Heart left ventricle (tissue), 16 donors: Measurements from ENCODE around the gene IGF2BP3. TPM values are rescaled to one million over a fixed set of nuclear protein-coding genes. Genes with fewer than 3 reads are reported as not detected.

Experiments
- ATAC-seq, 4 donors: fragments of 200-7000 bp; cut with Tn5 transposase; one replicate each; pipeline ENCODE4 v1.9.1; 2020 to 2022; ENCODE audit warnings: moderate library complexity in 4 of 4, mild to moderate bottlenecking in 3 of 4, moderate number of reproducible peaks in 1 of 4
- DNase-seq, 5 donors: peaks; one replicate each; pipeline ENCODE4 v3.0.0-alpha.2; 2020
- H3K27ac ChIP-seq, 12 donors: fragments of 200-600 bp; sonication (generic) in 4 of 12; one replicate each; pipeline versions ENCODE4 v1.5.0 to v1.8.0; 2016 to 2022; ENCODE audit warnings: mild to moderate bottlenecking in 2 of 12
- H3K27me3 ChIP-seq, 9 donors: fragments of 200-600 bp; sonication (generic) in 2 of 9; one replicate each; pipeline versions ENCODE4 v1.5.1 to v1.8.0; 2016 to 2022; ENCODE audit warnings: mild to moderate bottlenecking in 3 of 9
- H3K36me3 ChIP-seq, 9 donors: fragments of 200-600 bp; sonication (generic) in 2 of 9; one replicate each; pipeline versions ENCODE4 v1.5.0 to v1.8.0; 2018 to 2022; ENCODE audit warnings: mild to moderate bottlenecking in 2 of 9
- H3K4me1 ChIP-seq, 12 donors: fragments of 200-600 bp; sonication (generic) in 4 of 12; one replicate each; pipeline versions ENCODE4 v1.5.0 to v1.8.0; 2016 to 2022; ENCODE audit warnings: mild to moderate bottlenecking in 3 of 12
- H3K4me3 ChIP-seq, 12 donors: fragments of 200-600 bp; sonication (generic) in 4 of 12; one replicate each; pipeline versions ENCODE4 v1.5.0 to v1.8.0; 2017 to 2022; ENCODE audit warnings: mild to moderate bottlenecking in 9 of 12, moderate library complexity in 4 of 12
- H3K9me3 ChIP-seq, 12 donors: fragments of 200-600 bp; sonication (generic) in 4 of 12; one replicate each; pipeline versions ENCODE4 v1.5.0 to v1.8.0; 2016 to 2022; ENCODE audit warnings: mild to moderate bottlenecking in 1 of 12
- CTCF ChIP-seq, 12 donors: fragments of 200-600 bp; sonication (generic) in 4 of 12; IDR thresholded peaks; one replicate each; pipeline versions ENCODE4 v1.5.0 to v1.8.0; 2018 to 2022; ENCODE audit warnings: antibody characterized with exemption in 12 of 12, mild to moderate bottlenecking in 5 of 12
- POLR2A ChIP-seq, 2 donors: fragments of 450-650 bp; IDR thresholded peaks; one replicate each; pipeline ENCODE4 v1.6.1; 2017; ENCODE audit warnings: antibody characterized with exemption in 2 of 2, mild to moderate bottlenecking in 2 of 2, moderate library complexity in 2 of 2
- WGBS, 4 donors: extraction: QIAGEN DNeasy Blood & Tissue Kit in 2 of 4; methylation state at CpG; one replicate each; pipeline versions ENCODE4 v1.1.5 to v1.1.7; 2013 to 2018; 5-methylcytosine and 5-hydroxymethylcytosine counted together
- intact Hi-C, 10 donors: fragments of 100-400 bp; cut with DNase I; formaldehyde crosslinking; loops; one replicate each; pipeline versions ENCODE4 v1.11.1 to v1.14.2; 2022
- polyA plus RNA-seq, 2 donors: library from polyadenylated mRNA; stranded (reverse); fragments of 200-250 nt; gene quantifications; one replicate each; pipeline ENCODE4 v1.2.3, GENCODE V29; 2013
- total RNA-seq, 9 donors: library from RNA; depleted of rRNA in 2 of 9; stranded (reverse); fragments of >200 nt in 2 of 9; fragmentation: NEBNext Ultra II Directional in 3 of 9; extraction: Animal tissue kit (Norgen Biotek cat#: 25700) in 3 of 9; gene quantifications; one replicate each; pipeline versions ENCODE4 v1.1.0 to v1.2.4, GENCODE V29; 2016 to 2023
- donor health status: ischemic (EF 13 %, LVEDD 7.1; RV severe dilation, severe dysfunction).
- donor health status: healthy with polysubstance abuse.
- donor health status: DM: no; HTN: yes; CAD: no.
- donor health status: DM: no; HTN: no; CAD: no.
- donor health status: ischemic (EF 25% LVEDD 6.9; RV normal size, moderate dysfunction).
- donor health status: ischemic (EF 25% LVEDD 5.7; RV mildly dilated, moderate dysfunction).
- donor health status: healthy.
- donor health status: DM: yes; HTN: yes; CAD: no.
- donor health status: ischemic (EF 35%, LVEDD 5.7; RV mildly dilated, moderate dysfunction).
- donor health status: nonischemic (EF 11% LVEDD 7.7; RV severe dilation, severe dysfunction).
- donor health status: DM: yes; HTN: yes; CAD: no.
- donor health status: PGD.
- donor health status: ischemic (EF 29% LVEDD 5.4; RV normal size, mild dysfunction).
- donor health status: nonischemic (EF 23%, LVEDD 6.1; RV moderate dilation, normal function).

Gene IGF2BP3
- total and polyA plus RNA-seq, 11 donors, result 0.27 to 2.2 (median 0.50) TPM; not detected in 5

GRCh38 chr7:23284871-23285270 is 185.4 kb downstream of the IGF2BP3 start:
- intact Hi-C loops, result no loop called here
- Histone ChIP-seq H3K27me3 (no peaks in the 10 kb centered on the region), H3K4me3 (no peak overlapping the region), H3K9me3 (no peaks in the 10 kb centered on the region), H3K4me1 (no peaks in the 10 kb centered on the region), H3K36me3 (peaks cover 0 to 7% (median 0%) of the 10 kb centered on the region in 9 donors), H3K27ac (no peak overlapping the region)
- 94 to 100% (median 97%) methylated on average over 2 of the region's 2 CpGs for WGBS, 4 donors
- TF ChIP-seq POLR2A (IDR thresholded peaks at IDR 0.05) (no peak), CTCF (IDR thresholded peaks at IDR 0.05) (no peak)
- ATAC-seq (no peak), DNase-seq (no peak)

GRCh38 chr7:23283086-23283485 is 187.2 kb downstream of the IGF2BP3 start:
- peaks cover 0 to 15% (median 4%) of the 10 kb centered on the region in 9 donors for H3K36me3 ChIP-seq
- intact Hi-C loops, result no loop called here
- no peak for DNase-seq
- no peaks in the 10 kb centered on the region for H3K9me3 ChIP-seq
- ATAC-seq, result no peak
- H3K27me3 ChIP-seq, result no peaks in the 10 kb centered on the region
- H3K4me3 ChIP-seq, result no peak overlapping the region
- WGBS, 4 donors, result 92 to 96% (median 94%) methylated on average over 4 of the region's 4 CpGs
- TF ChIP-seq POLR2A (IDR thresholded peaks at IDR 0.05), result no peak
- no peak for TF ChIP-seq CTCF (IDR thresholded peaks at IDR 0.05)
- H3K27ac ChIP-seq, result no peak overlapping the region
- no peaks in the 10 kb centered on the region for H3K4me1 ChIP-seq

- WGBS, 4 donors, result 77 to 86% (median 80%) methylated on average over 2 of the region's 2 CpGs
- ATAC-seq, result no peak
- no peak overlapping the region for H3K27ac ChIP-seq
Observed at GRCh38 chr7:23279819-23280525, 190.3 kb downstream of the IGF2BP3 start.

More at GRCh38 chr7:23279819-23280525, 190.3 kb downstream of the IGF2BP3 start:
- peaks cover 0 to 37% (median 5%) of the 10 kb centered on the region in 9 donors for H3K36me3 ChIP-seq
- H3K27me3 ChIP-seq, result no peaks in the 10 kb centered on the region
- no peaks in the 10 kb centered on the region for H3K4me1 ChIP-seq
- intact Hi-C loops, result loop anchor here in 8 of 10 donors (5.0 to 10.0 kb wide), 4 partner anchors 67 to 435 kb away; partner anchors contain the start of gene STK31 (in 2 of the 8)
- DNase-seq, result no peak
- TF ChIP-seq CTCF (IDR thresholded peaks at IDR 0.05) (no peak), POLR2A (IDR thresholded peaks at IDR 0.05) (no peak)
- no peaks in the 10 kb centered on the region for H3K9me3 ChIP-seq
- no peak overlapping the region for H3K4me3 ChIP-seq
